WI38 (cell line): ENCODE results near the gene DPF3.

Experiments used
- H3K4me3 ChIP-seq: 2 replicates; pipeline ENCODE4 v1.5.1; 2011; ENCODE audit warnings: low read depth, mild to moderate bottlenecking, control low read depth, low read length
- CTCF ChIP-seq: IDR thresholded peaks from 2 replicates; pipeline ENCODE4 v1.5.1; 2012; ENCODE audit warnings: low read depth, mild to moderate bottlenecking, control low read depth, low read length

DPF3 gene

GRCh38 chr14:72583316-72584272 lies 310.3 kb downstream of the DPF3 start:
- no peak for TF ChIP-seq CTCF

GRCh38 chr14:72582582-72582981 lies 311.3 kb downstream of the DPF3 start:
- H3K4me3 ChIP-seq, result no peak overlapping the region
- no peak for TF ChIP-seq CTCF

More at GRCh38 chr14:72583316-72584272, 310.3 kb downstream of the DPF3 start:
- no peak overlapping the region for H3K4me3 ChIP-seq

GRCh38 chr14:72578514-72578913 lies 315.4 kb downstream of the DPF3 start:
- no peak for TF ChIP-seq CTCF
- no peak overlapping the region for H3K4me3 ChIP-seq

- H3K4me3 ChIP-seq, result no peak overlapping the region
- no peak for TF ChIP-seq CTCF
Measured at GRCh38 chr14:72577521-72577920, 316.4 kb downstream of the DPF3 start.

GRCh38 chr14:72576258-72576657 lies 317.6 kb downstream of the DPF3 start:
- TF ChIP-seq CTCF, result no peak

GRCh38 chr14:72574715-72575114 lies 319.2 kb downstream of the DPF3 start:
- no peak overlapping the region for H3K4me3 ChIP-seq
- TF ChIP-seq CTCF, result no peak

More at GRCh38 chr14:72576258-72576657, 317.6 kb downstream of the DPF3 start:
- H3K4me3 ChIP-seq, result no peak overlapping the region

- no peak for TF ChIP-seq CTCF
- no peak overlapping the region for H3K4me3 ChIP-seq
Measured at GRCh38 chr14:72573725-72574417, 320.0 kb downstream of the DPF3 start.
